ENCODE measurements around the gene SMARCC2.

The SMARCC2 gene

DNA sequence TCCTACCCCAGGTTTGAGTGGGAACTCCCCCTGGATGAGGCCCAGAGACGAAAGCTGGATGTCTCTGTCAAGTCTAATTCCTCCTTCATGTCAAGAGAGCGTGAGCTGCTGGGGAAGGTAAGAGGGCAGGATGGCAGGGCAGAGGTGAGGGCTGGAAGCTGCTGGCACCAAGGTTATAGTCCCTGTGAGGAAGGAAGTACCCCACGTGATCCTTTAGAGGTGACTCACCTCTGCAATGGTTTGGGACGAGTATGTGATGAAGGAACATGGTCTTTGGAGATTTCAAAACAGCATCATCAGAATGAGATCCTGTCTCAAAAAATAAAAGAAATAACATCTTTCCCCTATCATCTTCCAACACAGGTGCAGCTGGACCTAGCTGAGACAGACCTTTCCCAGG lies 46.1 kb downstream of the SMARCC2 start:
- TF ChIP-seq SIN3A (IDR thresholded peaks at IDR 0.05; ENCODE audit: borderline replicate concordance, insufficient read depth, low read length) (no peak), TAF1 (IDR thresholded peaks at IDR 0.05; ENCODE audit: borderline replicate concordance, insufficient read depth, low read length) (no peak), FOXP2 (optimal IDR thresholded peaks at IDR 0.05; ENCODE audit: borderline replicate concordance, extremely low read depth, extremely low read length, insufficient read depth) (no peak), POLR2AphosphoS5 (IDR thresholded peaks at IDR 0.05; ENCODE audit: low read depth, low read length) (no peak)
- TF ChIP-seq, protein P1, sequence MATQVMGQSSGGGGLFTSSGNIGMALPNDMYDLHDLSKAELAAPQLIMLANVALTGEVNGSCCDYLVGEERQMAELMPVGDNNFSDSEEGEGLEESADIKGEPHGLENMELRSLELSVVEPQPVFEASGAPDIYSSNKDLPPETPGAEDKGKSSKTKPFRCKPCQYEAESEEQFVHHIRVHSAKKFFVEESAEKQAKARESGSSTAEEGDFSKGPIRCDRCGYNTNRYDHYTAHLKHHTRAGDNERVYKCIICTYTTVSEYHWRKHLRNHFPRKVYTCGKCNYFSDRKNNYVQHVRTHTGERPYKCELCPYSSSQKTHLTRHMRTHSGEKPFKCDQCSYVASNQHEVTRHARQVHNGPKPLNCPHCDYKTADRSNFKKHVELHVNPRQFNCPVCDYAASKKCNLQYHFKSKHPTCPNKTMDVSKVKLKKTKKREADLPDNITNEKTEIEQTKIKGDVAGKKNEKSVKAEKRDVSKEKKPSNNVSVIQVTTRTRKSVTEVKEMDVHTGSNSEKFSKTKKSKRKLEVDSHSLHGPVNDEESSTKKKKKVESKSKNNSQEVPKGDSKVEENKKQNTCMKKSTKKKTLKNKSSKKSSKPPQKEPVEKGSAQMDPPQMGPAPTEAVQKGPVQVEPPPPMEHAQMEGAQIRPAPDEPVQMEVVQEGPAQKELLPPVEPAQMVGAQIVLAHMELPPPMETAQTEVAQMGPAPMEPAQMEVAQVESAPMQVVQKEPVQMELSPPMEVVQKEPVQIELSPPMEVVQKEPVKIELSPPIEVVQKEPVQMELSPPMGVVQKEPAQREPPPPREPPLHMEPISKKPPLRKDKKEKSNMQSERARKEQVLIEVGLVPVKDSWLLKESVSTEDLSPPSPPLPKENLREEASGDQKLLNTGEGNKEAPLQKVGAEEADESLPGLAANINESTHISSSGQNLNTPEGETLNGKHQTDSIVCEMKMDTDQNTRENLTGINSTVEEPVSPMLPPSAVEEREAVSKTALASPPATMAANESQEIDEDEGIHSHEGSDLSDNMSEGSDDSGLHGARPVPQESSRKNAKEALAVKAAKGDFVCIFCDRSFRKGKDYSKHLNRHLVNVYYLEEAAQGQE (IDR thresholded peaks at IDR 0.05; ENCODE audit: insufficient read depth in 1 of 2, low read depth in 2 of 2, low read length in 2 of 2) = no peak

DNA sequence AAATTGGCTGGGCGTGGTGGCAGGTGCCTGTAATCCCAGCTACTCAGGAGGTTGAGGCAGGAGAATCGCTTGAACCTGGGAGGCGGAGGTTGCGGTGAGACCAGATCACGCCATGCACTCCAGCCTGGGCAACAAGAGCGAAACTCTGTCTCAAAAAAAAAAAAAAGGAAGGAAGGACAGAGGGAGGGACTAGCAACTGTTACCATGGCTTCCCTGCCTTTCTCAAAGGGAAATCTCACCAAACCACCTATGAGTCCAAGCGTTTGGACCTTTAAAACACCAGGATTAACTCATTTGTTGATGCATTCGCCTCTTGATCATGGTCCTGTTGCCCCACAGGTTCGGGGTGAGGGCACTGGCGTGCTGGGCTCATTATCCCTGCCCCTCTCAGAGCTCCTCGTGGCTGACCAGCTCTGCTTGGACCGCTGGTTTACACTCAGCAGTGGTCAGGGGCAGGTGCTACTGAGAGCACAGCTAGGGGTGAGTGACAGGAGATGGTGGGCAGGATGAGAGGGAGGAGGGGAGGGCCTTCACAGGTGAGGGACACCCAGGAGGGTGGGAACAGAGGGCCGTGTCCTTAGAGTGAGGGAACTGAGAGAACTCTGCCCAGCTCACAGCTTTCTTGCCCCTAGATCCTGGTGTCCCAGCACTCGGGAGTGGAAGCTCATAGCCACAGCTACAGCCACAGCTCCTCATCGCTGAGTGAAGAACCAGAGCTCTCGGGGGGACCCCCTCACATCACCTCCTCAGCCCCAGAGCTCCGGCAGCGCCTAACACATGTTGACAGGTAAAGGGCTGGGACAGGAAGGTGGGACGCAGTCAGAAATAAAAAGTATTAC lies 47.1 kb downstream of the SMARCC2 start:
- TF ChIP-seq POLR2AphosphoS5 (IDR thresholded peaks at IDR 0.05; ENCODE audit: low read depth, low read length) (no peak), TAF1 (IDR thresholded peaks at IDR 0.05; ENCODE audit: borderline replicate concordance, insufficient read depth, low read length) (no peak), SIN3A (IDR thresholded peaks at IDR 0.05; ENCODE audit: borderline replicate concordance, insufficient read depth, low read length) (no peak)
- TF ChIP-seq, protein P1 (IDR thresholded peaks at IDR 0.05; ENCODE audit: insufficient read depth in 1 of 2, low read depth in 2 of 2, low read length in 2 of 2) = no peak

DNA sequence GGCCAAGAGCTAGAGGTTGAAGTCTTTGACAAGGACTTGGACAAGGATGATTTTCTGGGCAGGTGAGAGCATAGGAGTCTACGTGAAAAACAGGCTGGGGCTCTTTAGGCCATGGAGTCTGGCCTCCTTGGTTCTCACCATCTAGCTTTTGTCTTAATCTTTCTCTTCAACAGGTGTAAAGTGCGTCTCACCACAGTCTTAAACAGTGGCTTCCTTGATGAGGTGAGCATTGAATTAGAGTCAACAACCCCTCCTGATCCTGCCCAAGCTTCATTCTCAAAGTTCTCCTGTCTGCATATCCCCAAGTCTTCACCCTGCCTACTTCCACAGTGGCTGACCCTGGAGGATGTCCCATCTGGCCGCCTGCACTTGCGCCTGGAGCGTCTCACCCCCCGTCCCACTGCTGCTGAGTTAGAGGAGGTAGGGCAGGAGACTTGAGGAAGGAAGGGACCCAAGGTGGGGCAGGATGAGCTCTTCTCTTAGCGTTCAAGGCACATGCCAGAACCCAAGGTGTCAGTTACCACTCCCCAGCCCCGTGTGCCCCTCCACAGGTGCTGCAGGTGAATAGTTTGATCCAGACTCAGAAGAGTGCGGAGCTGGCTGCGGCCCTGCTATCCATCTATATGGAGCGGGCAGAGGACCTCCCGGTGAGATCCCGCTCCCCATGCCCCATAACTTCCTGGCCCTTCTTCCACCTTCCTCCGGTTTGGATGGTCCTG lies 51.3 kb downstream of the SMARCC2 start:
- TF ChIP-seq FOXP2 (optimal IDR thresholded peaks at IDR 0.05; ENCODE audit: borderline replicate concordance, extremely low read depth, extremely low read length, insufficient read depth) = no peak

DNA sequence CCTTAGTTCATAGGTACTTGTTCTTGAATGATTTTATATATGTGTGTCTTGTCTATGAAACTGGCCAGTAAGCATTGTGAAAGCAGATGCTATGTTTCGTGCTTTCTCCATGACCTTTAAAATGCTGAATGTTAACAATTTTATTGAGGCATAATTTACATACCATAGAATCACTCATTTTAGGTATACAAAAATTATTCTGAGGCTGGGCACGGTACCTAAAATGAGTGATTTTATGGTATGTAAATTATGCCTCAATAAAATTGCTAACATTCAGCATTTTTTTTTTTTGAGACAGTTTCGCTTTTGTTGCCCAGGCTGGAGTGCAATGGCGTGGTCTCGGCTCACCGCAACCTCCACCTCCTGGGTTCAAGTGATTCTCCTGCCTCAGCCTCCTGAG lies 54.4 kb downstream of the SMARCC2 start:
- no peak for TF ChIP-seq FOXP2 (optimal IDR thresholded peaks at IDR 0.05; ENCODE audit: borderline replicate concordance, extremely low read depth, extremely low read length, insufficient read depth)
- no peak for TF ChIP-seq TAF1 (IDR thresholded peaks at IDR 0.05; ENCODE audit: borderline replicate concordance, insufficient read depth, low read length)
- TF ChIP-seq SIN3A (IDR thresholded peaks at IDR 0.05; ENCODE audit: borderline replicate concordance, insufficient read depth, low read length) = no peak
- TF ChIP-seq POLR2AphosphoS5 (IDR thresholded peaks at IDR 0.05; ENCODE audit: low read depth, low read length) = no peak
- TF ChIP-seq, protein P1 (IDR thresholded peaks at IDR 0.05; ENCODE audit: insufficient read depth in 1 of 2, low read depth in 2 of 2, low read length in 2 of 2) = no peak

DNA sequence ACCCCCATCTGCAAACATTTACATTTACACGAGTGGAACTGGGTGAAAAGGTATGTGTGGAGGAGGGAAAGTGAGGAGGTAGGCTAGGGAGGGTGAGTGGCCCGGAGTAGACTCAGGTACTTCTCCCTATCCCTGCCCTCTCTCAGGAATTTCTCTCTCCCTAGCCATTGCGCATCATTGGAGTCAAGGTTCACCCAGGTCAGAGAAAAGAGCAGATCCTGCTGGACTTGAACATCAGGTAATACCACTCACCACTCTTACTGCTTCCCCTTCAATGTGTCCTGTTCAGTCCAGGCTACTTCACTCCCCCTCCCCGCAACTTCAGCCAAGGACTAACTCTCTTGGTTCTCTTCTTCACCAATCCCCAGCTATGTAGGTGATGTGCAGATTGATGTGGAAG lies 58.4 kb downstream of the SMARCC2 start:
- TF ChIP-seq FOXP2 (optimal IDR thresholded peaks at IDR 0.05; ENCODE audit: borderline replicate concordance, extremely low read depth, extremely low read length, insufficient read depth) (no peak), POLR2AphosphoS5 (IDR thresholded peaks at IDR 0.05; ENCODE audit: low read depth, low read length) (no peak), TAF1 (IDR thresholded peaks at IDR 0.05; ENCODE audit: borderline replicate concordance, insufficient read depth, low read length) (no peak), SIN3A (IDR thresholded peaks at IDR 0.05; ENCODE audit: borderline replicate concordance, insufficient read depth, low read length) (no peak)
- TF ChIP-seq, protein P1 (IDR thresholded peaks at IDR 0.05; ENCODE audit: insufficient read depth in 1 of 2, low read depth in 2 of 2, low read length in 2 of 2) = no peak
